WTC11 (cell line): Measurements from ENCODE around the gene NPR3.

ENCODE experiments used
- CTCF ChIP-seq: fragments of 200-600 bp; IDR thresholded peaks from 2 replicates; pipeline ENCODE4 v1.8.0; 2022; ENCODE audit warnings: antibody characterized with exemption
- E2F5 ChIP-seq: sonication (generic); formaldehyde crosslinking; IDR thresholded peaks from 2 replicates; pipeline ENCODE4 v1.8.1; 2022; ENCODE audit warnings: mild to moderate bottlenecking, moderate library complexity, missing genetic modification reagents
- MAX ChIP-seq: sonication (generic); formaldehyde crosslinking; IDR thresholded peaks from 2 replicates; pipeline ENCODE4 v1.8.0; 2022; ENCODE audit warnings: mild to moderate bottlenecking, missing genetic modification reagents
- NR3C1 ChIP-seq: sonication (generic); formaldehyde crosslinking; conservative IDR thresholded peaks from 2 replicates; pipeline ENCODE4 v1.8.1; 2023; ENCODE audit warnings: low read depth, mild to moderate bottlenecking, missing genetic modification reagents
- ZNF263 ChIP-seq: sonication (generic); formaldehyde crosslinking; IDR thresholded peaks from 2 replicates; pipeline ENCODE4 v1.8.1; 2022; ENCODE audit warnings: low read depth, mild to moderate bottlenecking, moderate library complexity, missing genetic modification reagents
- TF ChIP-seq, protein P1 (sequence below): sonication (generic); formaldehyde crosslinking; IDR thresholded peaks from 2 replicates; pipeline ENCODE4 v1.8.1; 2023; ENCODE audit warnings: mild to moderate bottlenecking, moderate library complexity, missing genetic modification reagents
- TF ChIP-seq, protein P2 (sequence below): sonication (generic); formaldehyde crosslinking; IDR thresholded peaks from 2 replicates; pipeline ENCODE4 v1.8.1; 2022; ENCODE audit warnings: low read depth, missing genetic modification reagents, borderline replicate concordance

GRCh38 chr5:32831624-32832023 lies 120.5 kb downstream of the NPR3 start:
- TF ChIP-seq ZNF263 (CRISPR knock-in tag) (no peak), CTCF (no peak), MAX (CRISPR knock-in tag) (no peak), NR3C1 (CRISPR knock-in tag) (no peak), E2F5 (CRISPR knock-in tag) (no peak)
- TF ChIP-seq, protein P1, sequence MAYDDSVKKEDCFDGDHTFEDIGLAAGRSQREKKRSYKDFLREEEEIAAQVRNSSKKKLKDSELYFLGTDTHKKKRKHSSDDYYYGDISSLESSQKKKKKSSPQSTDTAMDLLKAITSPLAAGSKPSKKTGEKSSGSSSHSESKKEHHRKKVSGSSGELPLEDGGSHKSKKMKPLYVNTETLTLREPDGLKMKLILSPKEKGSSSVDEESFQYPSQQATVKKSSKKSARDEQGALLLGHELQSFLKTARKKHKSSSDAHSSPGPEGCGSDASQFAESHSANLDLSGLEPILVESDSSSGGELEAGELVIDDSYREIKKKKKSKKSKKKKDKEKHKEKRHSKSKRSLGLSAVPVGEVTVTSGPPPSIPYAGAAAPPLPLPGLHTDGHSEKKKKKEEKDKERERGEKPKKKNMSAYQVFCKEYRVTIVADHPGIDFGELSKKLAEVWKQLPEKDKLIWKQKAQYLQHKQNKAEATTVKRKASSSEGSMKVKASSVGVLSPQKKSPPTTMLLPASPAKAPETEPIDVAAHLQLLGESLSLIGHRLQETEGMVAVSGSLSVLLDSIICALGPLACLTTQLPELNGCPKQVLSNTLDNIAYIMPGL (CRISPR knock-in tag), result no peak
- TF ChIP-seq, protein P2, sequence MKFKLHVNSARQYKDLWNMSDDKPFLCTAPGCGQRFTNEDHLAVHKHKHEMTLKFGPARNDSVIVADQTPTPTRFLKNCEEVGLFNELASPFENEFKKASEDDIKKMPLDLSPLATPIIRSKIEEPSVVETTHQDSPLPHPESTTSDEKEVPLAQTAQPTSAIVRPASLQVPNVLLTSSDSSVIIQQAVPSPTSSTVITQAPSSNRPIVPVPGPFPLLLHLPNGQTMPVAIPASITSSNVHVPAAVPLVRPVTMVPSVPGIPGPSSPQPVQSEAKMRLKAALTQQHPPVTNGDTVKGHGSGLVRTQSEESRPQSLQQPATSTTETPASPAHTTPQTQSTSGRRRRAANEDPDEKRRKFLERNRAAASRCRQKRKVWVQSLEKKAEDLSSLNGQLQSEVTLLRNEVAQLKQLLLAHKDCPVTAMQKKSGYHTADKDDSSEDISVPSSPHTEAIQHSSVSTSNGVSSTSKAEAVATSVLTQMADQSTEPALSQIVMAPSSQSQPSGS (CRISPR knock-in tag), result no peak
